H9 (cell line): Measurements from ENCODE around the gene THOC2. TPM values are rescaled to one million over a fixed set of nuclear protein-coding genes. Genes with fewer than 3 reads are reported as not detected.
"Not testable (repeated sequence)": the region's sequence is repeated elsewhere in the genome, so short reads cannot be mapped to it uniquely, and the experiment has no call there.

ENCODE experiments used
- DNase-seq: peaks from one replicate; pipeline ENCODE4 v3.0.0-alpha.2; 2017
- H2AFZ ChIP-seq: one replicate; pipeline ENCODE4 v1.6.1; 2013; ENCODE audit warnings: mild to moderate bottlenecking, low read length, control low read depth, moderate library complexity
- H2AK5ac ChIP-seq: 2 replicates; pipeline ENCODE4 v1.6.1; 2013; ENCODE audit warnings: low read length, control low read depth, mixed read lengths; ENCODE audit not compliant: insufficient read length
- H2BK120ac ChIP-seq: one replicate; pipeline ENCODE4 v1.6.1; 2013; ENCODE audit warnings: low read depth, mild to moderate bottlenecking, low read length, control low read depth, inconsistent platforms; ENCODE audit not compliant: poor library complexity, severe bottlenecking
- H2BK12ac ChIP-seq: 2 replicates; pipeline ENCODE4 v1.6.1; 2013; ENCODE audit warnings: low read length, control low read depth, mixed read lengths, low read depth; ENCODE audit not compliant: insufficient read length
- H2BK15ac ChIP-seq: 2 replicates; pipeline ENCODE4 v1.6.1; 2013; ENCODE audit warnings: low read depth, low read length, control low read depth
- H2BK20ac ChIP-seq: one replicate; pipeline ENCODE4 v1.6.1; 2013; ENCODE audit warnings: low read depth, mild to moderate bottlenecking, low read length, control low read depth, inconsistent platforms; ENCODE audit not compliant: poor library complexity, severe bottlenecking
- H2BK5ac ChIP-seq: 2 replicates; pipeline ENCODE4 v1.6.1; 2013; ENCODE audit warnings: low read length, control low read depth, mixed read lengths; ENCODE audit not compliant: insufficient read length
- H3K14ac ChIP-seq: 2 replicates; pipeline ENCODE4 v1.6.1; 2013; ENCODE audit warnings: low read length, control low read depth; ENCODE audit not compliant: insufficient read depth
- H3K18ac ChIP-seq: 2 replicates; pipeline ENCODE4 v1.6.1; 2013; ENCODE audit warnings: low read depth, mild to moderate bottlenecking, mixed read lengths, low read length, control low read depth; ENCODE audit not compliant: insufficient read length
- H3K23ac ChIP-seq: 2 replicates; pipeline ENCODE4 v1.6.1; 2013; ENCODE audit warnings: low read length, control low read depth, mixed read lengths, low read depth; ENCODE audit not compliant: insufficient read length
- H3K23me2 ChIP-seq: 2 replicates; pipeline ENCODE4 v1.6.1; 2013; ENCODE audit warnings: low read depth, mild to moderate bottlenecking, mixed read lengths, low read length, control low read depth; ENCODE audit not compliant: insufficient read length, poor library complexity, severe bottlenecking
- H3K27ac ChIP-seq: 2 replicates; pipeline ENCODE4 v1.5.1; 2013; ENCODE audit warnings: low read length, control low read depth, mixed read lengths, low read depth; ENCODE audit not compliant: insufficient read length
- H3K27me3 ChIP-seq: 2 replicates; pipeline ENCODE4 v1.6.1; 2013; ENCODE audit warnings: low read length, control low read depth, inconsistent platforms; ENCODE audit not compliant: insufficient read depth
- H3K4ac ChIP-seq: 2 replicates; pipeline ENCODE4 v1.6.1; 2013; ENCODE audit warnings: low read depth, mild to moderate bottlenecking, control low read depth, inconsistent platforms, low read length, moderate library complexity
- H3K4me1 ChIP-seq: 2 replicates; pipeline ENCODE4 v1.6.1; 2013; ENCODE audit warnings: low read length, control low read depth, inconsistent platforms; ENCODE audit not compliant: insufficient read depth
- H3K4me2 ChIP-seq: 2 replicates; pipeline ENCODE4 v1.6.1; 2013; ENCODE audit warnings: low read length, control low read depth, mixed read lengths; ENCODE audit not compliant: insufficient read length, insufficient read depth
- H3K56ac ChIP-seq: 2 replicates; pipeline ENCODE4 v1.6.1; 2013; ENCODE audit warnings: low read depth, mild to moderate bottlenecking, mixed read lengths, low read length, control low read depth; ENCODE audit not compliant: insufficient read length
- H3K79me1 ChIP-seq: 2 replicates; pipeline ENCODE4 v1.6.1; 2013; ENCODE audit warnings: low read depth, mild to moderate bottlenecking, moderate library complexity, low read length, control low read depth, inconsistent platforms; ENCODE audit not compliant: insufficient read depth, poor library complexity, severe bottlenecking
- H3K79me2 ChIP-seq: 2 replicates; pipeline ENCODE4 v1.6.1; 2013; ENCODE audit warnings: low read length, control low read depth, inconsistent platforms; ENCODE audit not compliant: insufficient read depth
- H3K9ac ChIP-seq: 2 replicates; pipeline ENCODE4 v1.6.1; 2013; ENCODE audit warnings: low read length, control low read depth, mixed read lengths; ENCODE audit not compliant: insufficient read length; ENCODE audit errors: extremely low read depth
- H3K9me3 ChIP-seq: one replicate; pipeline ENCODE4 v1.6.1; 2013; ENCODE audit warnings: low read depth, low read length, inconsistent platforms; ENCODE audit not compliant: control insufficient read depth
- H3T11ph ChIP-seq: one replicate; pipeline ENCODE4 v1.6.1; 2013; ENCODE audit warnings: mild to moderate bottlenecking, low read length, control low read depth, inconsistent platforms
- H4K20me1 ChIP-seq: one replicate; pipeline ENCODE4 v1.6.1; 2013; ENCODE audit not compliant: control insufficient read depth, insufficient read length, insufficient read depth
- H4K5ac ChIP-seq: 2 replicates; pipeline ENCODE4 v1.6.1; 2013; ENCODE audit warnings: low read depth, mild to moderate bottlenecking, mixed read lengths, low read length, control low read depth; ENCODE audit not compliant: insufficient read length
- H4K8ac ChIP-seq: replicated peaks from 2 replicates; pipeline ENCODE4 v1.6.1; 2013; ENCODE audit warnings: low read length, control low read depth, mixed read lengths, low read depth; ENCODE audit not compliant: insufficient read length
- H4K91ac ChIP-seq: 2 replicates; pipeline ENCODE4 v1.6.1; 2013; ENCODE audit warnings: low read depth, mild to moderate bottlenecking, moderate library complexity, mixed read lengths, low read length, control low read depth; ENCODE audit not compliant: insufficient read length
- H3K27ac Mint-ChIP-seq, 3 experiments: 2 replicates in 2 of 3; 3 replicates in 1 of 3; pipeline ENCODE4 v1.8.0; 2020 to 2021; ENCODE audit warnings: mixed read lengths in 3 of 3, mild to moderate bottlenecking in 1 of 3, moderate library complexity in 1 of 3
- H3K27me3 Mint-ChIP-seq: 2 replicates; pipeline ENCODE4 v1.8.0; 2021; ENCODE audit warnings: low read depth, mild to moderate bottlenecking, moderate library complexity, mixed read lengths
- H3K36me3 Mint-ChIP-seq, 3 experiments: 2 replicates in 2 of 3; 3 replicates in 1 of 3; pipeline ENCODE4 v1.8.0; 2020 to 2021; ENCODE audit warnings: low read depth in 3 of 3, mixed read lengths in 3 of 3; ENCODE audit not compliant: insufficient read depth in 1 of 3
- H3K4me1 Mint-ChIP-seq, 2 experiments: 2 replicates each; pipeline ENCODE4 v1.8.0; 2020; ENCODE audit warnings: mixed read lengths in 2 of 2
- H3K4me3 Mint-ChIP-seq, 2 experiments: 2 replicates in 1 of 2; 3 replicates in 1 of 2; pipeline ENCODE4 v1.8.0; 2020 to 2021; ENCODE audit warnings: mild to moderate bottlenecking in 2 of 2, mixed read lengths in 2 of 2, moderate library complexity in 1 of 2
- H3K9me3 Mint-ChIP-seq, 2 experiments: 2 replicates in 1 of 2; 3 replicates in 1 of 2; pipeline ENCODE4 v1.8.0; 2020; ENCODE audit warnings: mild to moderate bottlenecking in 2 of 2, mixed read lengths in 2 of 2, moderate library complexity in 1 of 2
- WGBS: extraction: QIAGEN DNeasy Blood & Tissue Kit; methylation state at CpG from one replicate; pipeline ENCODE4 v1.1.7; 2013; ENCODE audit warnings: missing lambda C conversion rate, low lambda C conversion rate, mixed read lengths; ENCODE audit not compliant: insufficient read length; ENCODE audit errors: extremely low coverage; 5-methylcytosine and 5-hydroxymethylcytosine counted together
- total RNA-seq: library from RNA; stranded (reverse); gene quantifications from 2 replicates; pipeline ENCODE4 v1.2.1, GENCODE V29; 2021

THOC2 gene
- total RNA-seq, 1 experiment from 2014 or later = 72.1 TPM

DNA sequence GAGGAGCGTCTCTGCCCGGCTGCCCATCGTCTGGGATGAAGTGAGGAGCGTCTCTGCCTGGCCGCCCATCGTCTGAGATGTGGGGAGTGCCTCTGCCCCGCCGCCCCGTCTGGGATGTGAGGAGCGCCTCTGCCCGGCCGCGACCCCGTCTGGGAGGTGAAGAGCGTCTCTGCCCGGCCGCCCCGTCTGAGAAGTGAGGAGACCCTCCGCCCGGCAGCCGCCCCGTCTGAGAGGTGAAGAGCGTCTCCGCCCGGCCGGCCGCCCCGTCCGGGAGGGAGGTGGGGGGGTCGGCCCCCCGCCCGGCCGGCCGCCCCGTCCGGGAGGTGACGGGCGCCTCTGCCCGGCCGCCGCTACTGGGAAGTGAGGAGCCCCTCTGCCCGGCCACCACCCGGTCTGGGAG, 1.2 kb upstream of the THOC2 start:
- not testable (repeated sequence) for H3K23me2 ChIP-seq, H4K91ac ChIP-seq, H4K5ac ChIP-seq, H2AFZ ChIP-seq, H3K14ac ChIP-seq, H2AK5ac ChIP-seq, DNase-seq, H3K23ac ChIP-seq, H2BK120ac ChIP-seq, H3T11ph ChIP-seq, H3K27me3 ChIP-seq, H4K8ac ChIP-seq, H2BK20ac ChIP-seq, H3K56ac ChIP-seq, H3K27ac Mint-ChIP-seq, H3K9ac ChIP-seq, H3K4ac ChIP-seq, H3K79me2 ChIP-seq, H4K20me1 ChIP-seq, H3K4me1 Mint-ChIP-seq, H3K79me1 ChIP-seq, H3K4me2 ChIP-seq, H3K27ac ChIP-seq, H2BK15ac ChIP-seq, H2BK5ac ChIP-seq, H3K27me3 Mint-ChIP-seq, H3K4me3 Mint-ChIP-seq, H2BK12ac ChIP-seq, H3K4me1 ChIP-seq, H3K18ac ChIP-seq
- Mint-ChIP-seq H3K36me3 (peaks cover 12 to 19% (median 14%) of the 10 kb centered on the region in 3 experiments; a peak in 6 of 7 replicates), H3K9me3 (peaks cover 26 to 66% of the 10 kb centered on the region in 2 experiments)
- WGBS = no CpG with 5 or more reads among the region's 43 CpGs
- peaks cover 21% of the 10 kb centered on the region for H3K9me3 ChIP-seq
